HG03196 (cell line): ENCODE measurements around the gene AIDA.
"Not testable (repeated sequence)": the region's sequence is repeated elsewhere in the genome, so short reads cannot be mapped to it uniquely, and the experiment has no call there.

Experiments used
- ATAC-seq: cut with Tn5 transposase; IDR thresholded peaks from one replicate; pipeline ENCODE4 v1.9.1; 2021; ENCODE audit not compliant: unreplicated experiment

AIDA gene

DNA sequence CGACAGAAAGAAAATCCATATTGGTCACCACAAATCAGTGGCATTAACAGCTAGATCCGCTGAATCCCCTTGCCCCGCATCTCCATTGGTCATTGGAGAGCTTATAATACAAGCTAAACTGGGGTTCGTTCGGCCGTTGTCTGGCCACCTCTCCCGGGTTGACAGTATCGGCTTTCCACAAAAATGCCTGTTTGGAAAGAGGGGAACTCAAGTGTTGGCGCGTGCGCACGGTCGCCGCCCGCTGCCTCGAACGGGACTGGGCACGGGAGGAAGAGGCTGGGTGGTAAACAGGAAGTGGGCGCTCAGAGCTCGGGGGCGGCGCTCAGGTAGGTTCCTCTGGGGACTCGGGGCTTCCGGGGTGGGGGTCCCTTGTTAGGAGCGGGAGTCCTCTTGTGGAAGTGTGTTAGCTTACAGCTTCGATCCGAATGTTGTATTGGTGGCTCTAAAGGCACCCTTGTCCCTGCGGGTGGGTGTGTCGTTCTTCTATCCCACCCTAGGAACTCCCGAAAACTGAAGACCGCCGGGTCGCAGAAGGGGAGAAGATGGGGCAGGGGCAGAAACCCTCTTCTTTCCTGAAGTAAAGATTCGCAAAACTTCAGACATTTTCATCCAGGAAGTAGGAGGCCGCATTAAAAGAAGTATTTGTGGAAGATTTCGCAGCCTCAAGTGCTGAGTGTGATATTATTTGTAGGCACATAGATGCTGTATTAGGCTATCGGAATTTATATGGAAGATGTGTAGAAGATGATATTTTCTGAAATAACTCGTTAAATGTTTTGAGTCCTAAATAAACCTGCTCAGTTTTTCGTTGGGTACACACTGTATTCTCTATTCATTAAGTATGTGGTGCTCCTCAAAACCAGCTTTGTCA, 1.0 kb upstream of the AIDA start:
- ATAC-seq: peak; percentile 70

DNA sequence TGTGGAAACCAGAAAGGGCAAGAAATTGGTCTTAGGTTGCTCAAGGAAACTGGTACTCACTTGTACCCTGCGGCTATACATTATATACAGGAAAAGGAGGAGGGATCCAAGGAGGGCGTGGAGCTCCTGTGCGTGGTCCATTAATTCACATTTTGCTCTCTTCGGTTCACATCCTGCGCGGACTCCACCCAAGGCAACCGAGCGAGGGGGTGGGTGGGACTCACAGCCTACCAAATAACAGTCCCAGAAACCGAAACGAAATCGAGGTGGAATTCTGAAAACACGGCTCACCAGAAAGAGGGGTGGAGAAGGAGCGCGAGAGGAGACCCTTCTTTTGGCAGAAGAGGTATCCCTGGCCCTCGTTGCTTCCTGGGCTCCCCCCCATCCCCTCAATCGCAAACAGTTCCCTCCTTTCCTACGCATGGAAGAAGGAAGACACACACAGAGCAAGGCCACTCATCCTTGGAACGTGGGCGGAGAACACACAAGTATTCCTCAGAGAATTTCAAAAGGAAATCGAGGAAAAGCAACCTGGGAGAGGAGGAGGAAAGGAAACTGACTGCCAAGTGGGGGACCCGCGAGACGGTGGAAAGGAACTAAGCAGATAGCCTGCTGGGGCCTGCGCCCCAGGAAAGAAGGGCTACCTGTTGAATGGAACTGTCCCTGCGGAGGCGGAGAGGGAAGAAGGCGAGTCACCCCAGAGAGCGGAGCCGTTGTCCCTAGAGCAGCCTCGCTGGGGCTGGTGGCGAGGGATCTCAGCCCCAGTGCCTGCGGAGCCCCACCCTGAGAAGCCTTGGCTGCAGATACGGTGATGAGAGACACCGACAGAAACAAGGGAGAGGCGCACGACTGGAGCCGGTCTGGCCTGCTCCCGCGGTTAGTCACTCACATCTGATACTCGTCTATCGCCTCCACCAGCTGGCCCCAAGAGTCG, 705 bp downstream of the AIDA start:
- ATAC-seq: peak; percentile 33

DNA sequence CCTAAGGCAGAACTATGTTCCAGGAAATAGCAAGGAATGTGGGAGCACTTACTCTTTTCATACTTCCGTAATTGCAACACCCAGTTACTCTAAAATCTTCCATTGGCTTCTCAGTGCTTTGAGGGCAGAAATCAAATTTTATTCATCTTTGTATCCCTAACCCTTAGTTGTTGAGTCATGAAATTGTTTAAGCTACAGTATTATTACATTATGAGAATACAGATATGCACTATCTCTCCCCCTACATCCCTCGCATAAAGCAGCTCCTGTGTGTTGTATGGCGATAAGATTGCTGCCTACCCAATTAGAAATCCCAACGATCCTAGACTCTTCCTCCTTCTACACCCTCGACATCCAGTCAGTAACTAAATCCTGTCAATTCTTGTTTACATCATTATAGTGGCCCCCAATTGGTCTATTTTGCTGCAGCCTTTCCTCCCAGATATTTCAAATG, 2.6 kb downstream of the AIDA start:
- no peak for ATAC-seq

DNA sequence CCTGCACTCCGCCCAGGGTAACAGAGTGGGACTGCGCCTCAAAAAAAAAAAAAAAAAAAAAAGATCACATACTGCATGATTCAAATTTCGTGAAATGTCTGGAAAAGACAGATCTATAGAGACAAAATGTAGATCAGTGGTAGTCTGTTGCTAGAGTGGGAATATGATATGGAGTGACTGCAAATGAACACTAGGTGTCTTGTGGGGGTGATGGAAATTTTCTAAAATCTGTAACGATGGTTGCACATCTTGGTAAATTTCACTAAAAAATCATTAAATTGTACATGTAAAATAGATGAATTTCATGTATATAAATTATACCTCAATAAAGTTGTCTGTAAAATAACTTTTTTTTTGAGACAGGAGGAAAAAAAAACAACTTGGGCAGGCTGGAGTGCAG, 5.5 kb downstream of the AIDA start:
- ATAC-seq: no peak

DNA sequence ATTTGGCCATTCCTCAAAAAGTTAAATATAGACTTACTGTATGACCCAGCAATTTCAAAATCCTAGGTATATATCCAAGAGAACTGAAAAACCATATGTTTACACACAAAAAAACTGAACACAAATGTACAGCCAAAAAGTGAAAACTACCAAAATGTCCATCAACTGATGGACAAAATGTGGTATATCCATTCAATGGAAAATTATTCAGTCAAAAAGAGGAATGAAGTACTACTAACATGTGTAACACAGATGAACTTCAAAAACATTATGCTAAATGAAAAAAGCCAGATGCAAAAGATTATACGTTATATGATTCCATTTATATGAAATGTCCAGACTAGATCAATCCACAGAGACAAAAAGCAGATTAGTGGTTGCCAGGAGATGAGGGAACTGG, 8.0 kb downstream of the AIDA start:
- ATAC-seq: no peak

DNA sequence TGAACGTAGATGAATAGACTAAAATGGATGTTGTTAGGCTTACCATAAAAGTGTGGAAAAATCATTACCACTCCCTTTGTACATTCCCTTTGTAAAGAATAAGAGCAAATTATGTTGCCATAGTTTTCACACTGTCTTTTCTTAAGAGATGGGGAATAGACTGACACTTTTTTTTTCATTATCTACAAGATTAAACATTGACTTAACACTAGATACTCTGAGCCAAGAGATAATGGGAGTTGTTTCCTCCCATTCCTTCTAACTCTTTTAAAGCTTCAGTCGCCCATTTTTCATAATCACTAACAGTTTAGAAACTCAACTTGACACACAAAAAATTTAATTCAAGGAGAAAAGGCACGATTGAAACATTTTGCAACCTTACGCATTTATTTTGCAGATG, 10.1 kb downstream of the AIDA start:
- no peak for ATAC-seq

DNA sequence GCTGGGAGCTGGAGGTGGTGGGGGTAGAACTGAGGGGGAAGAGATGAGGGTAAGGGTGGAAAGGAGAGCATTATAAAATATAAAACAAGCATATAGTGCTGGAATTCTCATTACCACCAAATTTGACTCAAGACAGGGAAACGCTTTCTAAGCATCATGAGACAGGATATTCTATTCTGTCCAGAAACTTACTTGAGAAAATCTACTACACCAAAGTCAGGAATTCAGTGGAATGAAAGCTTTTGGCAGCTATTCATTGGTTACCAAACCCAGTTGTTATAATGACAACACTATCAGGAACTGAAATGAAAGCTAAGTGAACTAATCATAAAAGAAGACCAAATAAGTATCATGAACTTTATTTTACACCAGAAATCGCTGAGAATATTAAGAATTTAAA, 14.5 kb downstream of the AIDA start:
- no peak for ATAC-seq

DNA sequence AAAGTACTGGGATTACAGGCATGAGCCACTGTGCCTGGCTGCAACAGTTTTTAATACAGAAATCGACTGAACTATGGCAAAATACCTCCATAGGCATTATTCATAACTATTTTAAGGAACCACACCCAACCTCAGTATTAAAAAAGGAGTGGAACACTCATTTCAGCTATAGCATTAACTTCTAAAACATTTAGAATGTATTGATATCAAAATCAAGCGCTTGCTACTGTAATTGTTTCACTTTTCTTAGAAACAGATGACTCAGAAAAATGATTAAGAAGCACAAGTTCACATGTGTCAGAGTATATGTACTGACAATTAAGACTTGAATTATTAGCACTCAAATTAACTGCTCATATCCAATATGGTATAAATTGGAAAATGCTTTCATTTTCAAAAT, 15.1 kb downstream of the AIDA start:
- ATAC-seq: no peak

DNA sequence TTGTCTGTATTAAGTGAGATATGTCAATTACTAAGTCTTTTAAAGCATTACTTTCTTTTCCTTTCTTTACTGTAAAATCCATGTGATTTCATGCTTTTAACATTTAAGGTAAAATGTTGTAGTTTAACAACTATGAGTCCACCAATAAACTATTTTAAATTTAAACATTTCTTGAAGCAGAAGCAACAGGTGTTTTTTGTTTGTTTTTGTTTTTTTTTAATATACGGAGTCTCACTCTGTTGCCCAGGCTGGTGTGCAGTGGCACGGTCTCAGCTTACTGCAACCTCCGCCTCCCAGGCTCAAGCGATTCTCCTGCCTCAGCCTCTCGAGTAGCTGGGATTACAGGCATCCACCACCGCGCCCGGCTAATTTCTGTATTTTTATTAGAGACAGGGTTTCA, 15.6 kb downstream of the AIDA start:
- no peak for ATAC-seq

DNA sequence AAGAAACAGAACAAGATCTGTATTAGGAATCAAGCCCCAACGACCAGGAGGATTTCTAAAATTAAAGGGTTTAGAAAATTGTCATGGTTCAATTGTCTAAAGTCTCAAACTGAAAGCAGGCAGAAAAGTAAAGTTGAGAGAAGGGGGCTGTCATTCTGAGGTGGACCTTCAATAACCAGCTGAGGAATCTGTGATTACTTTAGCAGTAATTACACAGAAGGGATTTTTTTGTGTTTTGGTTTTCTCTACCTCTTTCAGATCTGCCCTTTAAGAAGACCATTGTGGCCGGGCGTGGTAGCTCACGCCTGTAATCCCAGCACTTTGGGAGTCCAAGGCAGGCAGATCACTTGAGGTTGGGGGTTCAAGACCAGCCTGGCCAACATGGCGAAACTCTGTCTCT, 17.4 kb downstream of the AIDA start:
- ATAC-seq: no peak

DNA sequence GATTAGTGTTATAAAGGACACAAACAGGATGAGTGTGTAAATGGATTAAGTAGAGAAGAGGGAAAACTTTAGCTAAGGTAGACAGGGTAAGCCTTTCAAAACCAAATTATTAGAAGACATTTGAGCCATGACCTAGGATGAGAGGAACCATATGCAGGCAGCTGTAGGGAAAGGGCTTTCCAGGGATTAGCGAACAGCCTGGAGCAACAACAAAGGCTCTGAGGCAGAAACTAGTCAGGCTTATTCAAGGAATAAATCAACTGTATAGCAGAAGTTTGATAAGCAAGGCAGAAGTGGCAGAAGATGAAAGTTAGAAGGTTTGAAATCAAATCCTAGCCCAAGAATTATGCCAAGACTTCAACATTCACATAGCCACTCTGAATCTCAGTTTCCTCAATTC, 21.3 kb downstream of the AIDA start:
- ATAC-seq: no peak

DNA sequence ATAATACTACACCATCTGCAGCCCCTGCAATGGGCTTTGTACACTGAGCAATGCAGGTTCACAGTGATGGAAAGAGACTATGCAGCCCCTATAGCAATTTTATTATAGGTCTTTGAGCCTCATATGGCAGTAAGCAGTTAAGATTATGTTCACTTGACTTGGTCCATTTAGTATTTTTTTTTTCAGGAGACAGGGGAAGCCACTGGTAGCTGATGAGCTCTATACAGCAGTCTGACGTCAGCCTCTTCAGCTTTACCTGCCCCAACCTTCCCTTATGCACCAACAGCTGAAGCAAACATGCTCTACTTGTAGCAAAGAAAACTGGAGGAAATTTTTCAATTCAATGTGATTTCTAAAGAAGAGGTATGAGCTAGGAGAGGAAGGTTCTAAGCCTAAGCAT, 32.2 kb downstream of the AIDA start:
- no peak for ATAC-seq

DNA sequence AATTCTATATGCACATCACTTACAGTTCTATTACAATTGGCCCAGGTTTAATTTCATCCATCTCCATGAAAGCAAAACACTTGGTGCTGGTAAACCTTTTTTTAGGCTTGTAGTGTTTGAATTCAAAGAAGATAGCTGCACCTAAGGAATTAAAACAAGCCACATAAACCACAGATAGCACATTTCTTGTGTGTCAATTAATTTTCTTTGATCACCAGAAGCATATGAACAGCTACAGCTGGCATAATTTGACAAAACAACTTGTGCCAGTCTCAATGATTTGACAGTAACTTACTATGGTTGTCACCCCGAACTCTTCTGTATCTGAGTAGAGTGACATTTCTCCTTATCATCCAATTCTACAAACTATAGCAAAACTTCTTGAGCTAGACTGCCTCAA, 42.2 kb downstream of the AIDA start:
- ATAC-seq: no peak

DNA sequence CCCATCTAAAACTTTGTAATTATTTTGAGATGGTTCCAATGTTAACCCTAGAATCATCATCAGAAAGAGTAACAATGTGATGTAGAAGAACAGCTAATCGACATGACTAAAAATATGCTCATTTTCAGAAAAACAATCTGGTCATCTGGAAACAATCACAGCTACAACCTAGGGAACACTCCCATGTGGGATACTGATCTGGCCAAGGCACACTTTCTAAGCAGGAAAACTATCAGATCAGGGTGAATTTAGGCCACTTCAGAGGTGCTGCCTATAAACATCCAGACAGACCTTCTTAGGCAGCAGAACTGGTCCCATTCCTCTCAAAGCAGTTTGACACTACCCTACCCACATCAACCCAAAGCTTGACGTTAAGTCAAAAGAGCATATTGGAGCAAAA, 43.2 kb downstream of the AIDA start:
- not testable (repeated sequence) for ATAC-seq

DNA sequence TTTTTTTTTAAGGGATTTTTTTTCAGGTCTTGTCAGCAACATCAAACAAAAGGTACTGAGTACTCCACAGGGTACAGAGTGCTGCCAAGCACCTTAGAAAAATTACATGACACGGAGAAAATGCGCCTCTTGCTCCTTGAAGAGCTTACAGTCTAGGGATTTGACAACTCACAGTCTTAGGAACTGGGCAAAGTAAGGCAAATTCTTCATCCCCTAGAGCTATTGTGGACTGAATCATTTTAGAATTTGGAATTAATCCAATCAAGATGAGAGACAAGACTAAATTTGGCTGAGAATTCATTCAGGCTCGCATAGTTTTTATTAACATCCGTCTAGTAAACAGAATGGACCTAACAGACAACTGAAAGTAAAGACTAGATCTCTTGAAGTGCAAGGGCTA, 44.1 kb downstream of the AIDA start:
- ATAC-seq: not testable (repeated sequence)

DNA sequence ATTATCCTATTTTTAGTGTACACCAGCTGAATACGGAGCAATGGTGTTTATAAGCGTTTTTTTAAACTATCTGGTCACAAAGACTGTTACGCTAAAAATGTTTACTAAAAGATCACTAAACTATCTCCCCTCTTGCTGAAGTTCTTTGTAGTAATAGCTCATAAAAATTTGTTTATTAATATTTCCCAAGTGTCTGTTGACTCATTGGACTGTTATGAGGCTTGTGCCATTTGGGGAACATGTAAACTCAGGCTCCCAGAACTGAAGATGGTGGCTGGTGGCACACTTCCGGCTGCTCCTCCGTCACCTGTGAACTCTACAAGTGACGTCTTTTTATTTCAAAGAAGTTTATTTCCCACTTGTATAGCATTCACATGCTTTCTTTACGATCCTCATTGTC, 46.3 kb downstream of the AIDA start:
- ATAC-seq: no peak

DNA sequence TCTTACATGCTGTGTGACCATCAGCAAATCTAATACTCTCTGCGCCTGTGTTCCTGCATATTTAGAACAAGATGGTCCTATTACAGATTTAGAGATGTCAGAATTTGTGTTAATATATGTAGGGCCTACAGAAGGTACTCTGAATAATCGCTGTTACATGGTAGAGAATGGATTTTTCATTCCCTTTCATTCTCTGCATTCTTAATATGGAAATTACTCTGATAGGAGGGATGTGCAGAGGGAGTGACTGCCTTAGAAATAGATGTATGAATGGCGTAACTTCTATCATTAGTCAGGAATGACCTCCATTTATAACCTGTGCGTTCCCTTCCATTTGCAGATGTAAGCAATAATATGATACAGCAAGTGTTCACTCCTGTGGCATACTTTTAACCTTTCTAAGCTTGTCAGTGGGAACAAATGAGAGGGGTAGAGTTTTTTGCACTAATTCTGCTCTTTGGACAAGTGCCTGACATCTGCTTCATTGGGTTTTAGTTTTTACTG, 48.8 kb downstream of the AIDA start:
- no peak for ATAC-seq

DNA sequence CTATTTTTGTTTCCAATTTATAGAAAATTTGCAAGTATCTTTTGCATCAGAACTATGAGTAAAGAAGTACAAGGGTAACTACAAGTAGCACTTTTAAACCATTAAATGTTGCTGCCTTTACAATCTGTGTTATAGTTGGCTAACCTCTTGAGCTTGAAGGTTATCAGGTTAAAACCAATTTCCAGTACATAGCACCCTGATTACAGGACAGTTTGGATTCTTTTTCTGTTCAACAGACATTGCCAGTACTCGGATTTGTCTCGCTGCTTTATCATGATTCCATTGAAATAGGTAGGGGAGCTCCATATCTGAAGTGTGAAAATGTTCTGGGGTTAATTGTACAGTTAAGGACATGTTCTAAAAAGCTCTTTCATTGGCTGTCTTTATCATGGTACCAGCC, 54.4 kb downstream of the AIDA start:
- no peak for ATAC-seq

DNA sequence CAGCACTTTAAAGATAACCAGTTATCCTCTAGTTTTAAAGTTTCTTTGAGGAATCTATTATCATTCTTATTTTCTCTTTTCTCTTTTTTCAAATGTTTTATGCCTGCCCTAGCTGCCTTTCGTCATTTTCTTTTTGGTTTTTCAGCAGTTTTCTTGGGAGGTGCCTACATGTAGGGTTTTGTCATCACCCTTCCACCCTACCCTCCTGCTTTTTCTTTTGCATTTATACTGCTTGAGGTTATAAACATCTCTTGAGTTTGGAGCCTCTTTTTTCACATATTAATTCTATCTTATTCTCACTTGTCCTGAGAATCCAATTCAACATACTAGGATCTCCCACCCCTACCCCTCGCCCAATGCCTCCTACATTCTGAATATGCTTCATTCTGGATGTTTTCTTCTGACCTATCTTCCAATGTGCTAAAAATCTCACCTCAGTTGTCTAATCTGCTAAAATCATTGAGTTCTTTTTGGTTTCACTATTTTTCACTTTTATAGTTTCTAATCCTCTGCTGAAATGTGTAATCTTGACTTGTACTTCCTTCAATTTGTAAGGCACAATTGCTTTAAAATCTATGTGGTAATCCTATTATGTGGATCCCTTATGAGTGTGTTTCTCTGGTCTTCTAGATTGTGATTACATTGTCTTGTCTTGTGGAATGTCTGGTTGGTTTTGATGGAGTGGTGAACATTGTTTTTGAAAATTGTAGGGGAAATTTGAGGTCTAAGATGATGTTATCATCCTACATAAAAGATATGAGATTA, 55.7 kb downstream of the AIDA start:
- no peak for ATAC-seq

DNA sequence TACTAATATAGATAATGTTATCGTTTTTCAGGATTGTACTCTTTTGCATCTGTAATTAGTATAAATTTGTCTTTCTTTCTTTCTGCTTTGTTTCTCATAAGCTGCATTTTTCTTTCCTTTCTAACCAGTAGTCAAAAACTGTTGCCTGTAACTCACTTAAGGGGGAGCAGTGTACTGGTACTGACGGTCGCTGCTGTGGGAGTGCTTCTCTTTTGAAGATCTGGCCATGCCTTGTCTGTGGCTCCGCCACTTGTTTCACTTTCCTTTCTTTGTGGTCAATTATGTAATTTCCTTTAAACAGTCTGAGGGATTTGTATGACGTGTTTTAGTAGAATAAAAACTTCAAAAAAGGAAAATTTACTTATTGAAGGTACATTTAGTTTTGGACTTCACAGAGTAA, 57.4 kb downstream of the AIDA start:
- ATAC-seq: peak; percentile 96

DNA sequence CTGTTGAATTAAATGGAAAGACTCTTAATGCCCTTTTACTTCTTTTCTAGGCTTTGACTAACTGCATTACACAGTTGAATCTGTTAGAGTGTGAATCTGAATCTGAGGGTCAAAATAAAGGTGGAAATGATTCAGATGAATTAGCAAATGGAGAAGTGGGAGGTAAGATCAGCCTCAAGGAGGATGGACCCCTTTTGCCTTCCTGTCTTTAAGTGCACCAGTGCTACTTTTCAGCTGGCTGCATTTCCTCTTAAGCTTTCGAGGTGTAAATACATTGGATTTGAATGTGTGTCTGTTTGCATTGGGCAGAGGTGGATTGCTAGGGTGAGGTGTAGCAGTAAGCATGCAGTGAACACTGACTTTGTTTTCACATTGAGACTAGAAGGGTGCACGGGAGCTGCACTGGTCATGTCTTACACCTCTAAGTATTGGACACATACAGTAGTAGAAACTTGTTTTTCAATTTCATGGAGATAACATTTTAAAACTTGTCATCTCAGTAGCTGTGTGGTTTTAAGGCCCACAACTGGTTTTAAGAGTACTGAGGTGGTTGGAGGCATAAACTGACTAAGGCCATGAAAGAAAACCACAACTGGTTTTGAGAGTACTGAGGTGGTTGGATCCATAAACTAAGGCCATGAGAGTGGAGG, 59.0 kb downstream of the AIDA start:
- ATAC-seq: peak; percentile 66
